K562 (cell line): ENCODE results near the gene TMEM14C. TPM values are rescaled to one million over a fixed set of nuclear protein-coding genes. Genes with fewer than 3 reads are reported as not detected.
A peak's percentile ranks its signal among the peaks of the same experiment; 100 is the strongest.

Source experiments
- ARID2 ChIP-seq: fragments of 450-650 bp; IDR thresholded peaks from 2 replicates; pipeline ENCODE4 v1.6.1; 2017; ENCODE audit warnings: antibody characterized with exemption, mild to moderate bottlenecking
- ARNT ChIP-seq, 2 experiments: fragments of 450-650 bp; IDR thresholded peaks; 2 replicates each; pipeline ENCODE4 v1.6.1; 2016; ENCODE audit warnings: mild to moderate bottlenecking in 1 of 2
- BCL6 ChIP-seq: fragments of 250-450 bp; sonication (Bioruptor Pico); IDR thresholded peaks from 2 replicates; pipeline ENCODE4 v1.4.0; 2020
- BRCA1 ChIP-seq, 2 experiments: fragments of 450-650 bp in 1 of 2; sonication (generic) in 1 of 2; formaldehyde crosslinking in 1 of 2; IDR thresholded peaks; 2 replicates each; pipeline versions ENCODE4 v1.5.0 to v1.6.1; 2017 to 2020; ENCODE audit warnings: mild to moderate bottlenecking in 1 of 2, missing genetic modification reagents in 1 of 2
- CTCFL ChIP-seq: IDR thresholded peaks from 2 replicates; pipeline ENCODE4 v1.6.1; 2011; ENCODE audit warnings: borderline replicate concordance, low read depth, mild to moderate bottlenecking, moderate library complexity, low read length; ENCODE audit not compliant: insufficient read depth, poor library complexity, severe bottlenecking
- ERF ChIP-seq: fragments of 450-650 bp; formaldehyde crosslinking; IDR thresholded peaks from 2 replicates; pipeline ENCODE4 v1.4.0; 2020; ENCODE audit warnings: mild to moderate bottlenecking, mixed read lengths
- ETS2 ChIP-seq: IDR thresholded peaks from 2 replicates; pipeline ENCODE4 v1.6.1; 2016; ENCODE audit warnings: borderline replicate concordance, missing genetic modification characterization, mild to moderate bottlenecking, moderate library complexity, missing compliant biosample characterization; ENCODE audit not compliant: poor library complexity, severe bottlenecking
- ETV1 ChIP-seq: fragments of 450-650 bp; conservative IDR thresholded peaks from 2 replicates; pipeline ENCODE4 v1.6.1; 2016; ENCODE audit warnings: missing genetic modification characterization, control low read depth, low read depth, missing compliant biosample characterization
- GABPB2 ChIP-seq: fragments of 250-450 bp; sonication (Bioruptor Pico); conservative IDR thresholded peaks from 2 replicates; pipeline ENCODE4 v1.5.1; 2021; ENCODE audit warnings: mild to moderate bottlenecking
- HMG20B ChIP-seq: fragments of 250-450 bp; sonication (Bioruptor Pico); IDR thresholded peaks from 2 replicates; pipeline ENCODE4 v1.5.0; 2021; ENCODE audit warnings: mild to moderate bottlenecking
- ID3 ChIP-seq, 2 experiments: fragments of 250-450 bp in 1 of 2; fragments of 450-650 bp in 1 of 2; sonication (Bioruptor Pico) in 1 of 2; IDR thresholded peaks; 2 replicates each; pipeline versions ENCODE4 v1.6.1 to v1.8.0; 2016 to 2021; ENCODE audit warnings: mild to moderate bottlenecking in 2 of 2, moderate library complexity in 2 of 2, missing compliant biosample characterization in 1 of 2, missing genetic modification characterization in 1 of 2
- MIER1 ChIP-seq: fragments of 450-650 bp; IDR thresholded peaks from 2 replicates; pipeline ENCODE4 v1.6.1; 2016; ENCODE audit warnings: antibody characterized with exemption, mild to moderate bottlenecking, low read depth
- NCOA6 ChIP-seq: fragments of 450-650 bp; IDR thresholded peaks from 2 replicates; pipeline ENCODE4 v1.6.1; 2017; ENCODE audit warnings: mild to moderate bottlenecking
- PHB2 ChIP-seq: fragments of 450-650 bp; IDR thresholded peaks from 2 replicates; pipeline ENCODE4 v1.6.1; 2017; ENCODE audit warnings: low read depth
- PRPF4 ChIP-seq: fragments of 200-400 bp; formaldehyde crosslinking; IDR thresholded peaks from one replicate; pipeline ENCODE4 v1.6.1; 2017; ENCODE audit warnings: low read length, low read depth, mild to moderate bottlenecking; ENCODE audit not compliant: insufficient read depth, poor library complexity, severe bottlenecking
- RHOXF2B ChIP-seq: fragments of 250-450 bp; sonication (Bioruptor Pico); conservative IDR thresholded peaks from 2 replicates; pipeline ENCODE4 v1.5.1; 2021
- SMARCA4 ChIP-seq: fragments of 450-650 bp; IDR thresholded peaks from 2 replicates; pipeline ENCODE4 v1.6.1; 2016
- SMARCB1 ChIP-seq: IDR thresholded peaks from 2 replicates; pipeline ENCODE4 v1.6.1; 2011; ENCODE audit warnings: improper control_type of control experiment, low read depth; ENCODE audit not compliant: insufficient read length
- SOX6 ChIP-seq: fragments of 450-650 bp; IDR thresholded peaks from 2 replicates; pipeline ENCODE4 v1.6.1; 2014; ENCODE audit warnings: mild to moderate bottlenecking
- SRSF7 ChIP-seq: fragments of 200-400 bp; formaldehyde crosslinking; optimal IDR thresholded peaks from 2 replicates; pipeline ENCODE3; 2017; ENCODE audit warnings: mild to moderate bottlenecking, low read depth, low read length
- TAF7 ChIP-seq: fragments of 450-650 bp; IDR thresholded peaks from 2 replicates; pipeline ENCODE4 v1.6.1; 2016; ENCODE audit warnings: missing genetic modification characterization, missing compliant biosample characterization
- TGIF2 ChIP-seq: sonication (generic); formaldehyde crosslinking; IDR thresholded peaks from 2 replicates; pipeline ENCODE4 v1.8.1; 2022; ENCODE audit warnings: mild to moderate bottlenecking, missing genetic modification reagents, moderate library complexity
- USF2 ChIP-seq: sonication (generic); formaldehyde crosslinking; IDR thresholded peaks from 2 replicates; pipeline ENCODE4 v1.5.0; 2020; ENCODE audit warnings: missing genetic modification reagents
- ZEB2 ChIP-seq: fragments of 450-650 bp; IDR thresholded peaks from 2 replicates; pipeline ENCODE4 v1.6.1; 2016
- ZFX ChIP-seq: sonication (generic); formaldehyde crosslinking; IDR thresholded peaks from 2 replicates; pipeline ENCODE4 v1.8.0; 2022; ENCODE audit warnings: mild to moderate bottlenecking, missing genetic modification reagents, moderate library complexity
- ZNF124 ChIP-seq: sonication (generic); formaldehyde crosslinking; IDR thresholded peaks from 2 replicates; pipeline ENCODE4 v1.8.1; 2022; ENCODE audit warnings: missing genetic modification reagents
- ZNF140 ChIP-seq: fragments of 250-450 bp; sonication (Bioruptor Pico); IDR thresholded peaks from 2 replicates; pipeline ENCODE4 v1.8.0; 2021; ENCODE audit warnings: moderate library complexity, mild to moderate bottlenecking, inconsistent platforms
- ZSCAN32 ChIP-seq: fragments of 450-650 bp; formaldehyde crosslinking; IDR thresholded peaks from 2 replicates; pipeline ENCODE4 v1.4.0; 2020; ENCODE audit warnings: mild to moderate bottlenecking, moderate library complexity
- polyA plus RNA-seq, 8 experiments: library from polyadenylated mRNA; depleted of rRNA in 4 of 8; stranded (reverse) in 5 of 8; unstranded in 3 of 8; fragments of >200 nt; fragmentation: Nextera tagmentation in 2 of 8; fragmentation: Illumina TruSeq in 1 of 8; extraction: Ambion mirVana in 2 of 8; extraction: Trizol in 1 of 8; gene quantifications; 2 replicates each; pipeline versions ENCODE4 v1.2.1 to v1.2.3, GENCODE V29; 2011 to 2014; ENCODE audit warnings: inconsistent platforms in 1 of 8, missing spikeins in 1 of 8
- total RNA-seq, 7 experiments: library from RNA; depleted of rRNA in 6 of 7; stranded (reverse); fragments of >200 nt in 6 of 7; fragmentation: Illumina TruSeq in 2 of 7; extraction: Trizol in 2 of 7; gene quantifications; 2 replicates each; pipeline versions ENCODE4 v1.2.1 to v1.2.3, GENCODE V29; 2011 to 2021; ENCODE audit warnings: low replicate concordance in 1 of 7

Gene TMEM14C
- total and polyA plus RNA-seq, 9 of the 15 experiments (the other 6 are each of a cell fraction or from before 2014, with no cell fraction given) = 151 to 496 (median 263) TPM

- TF ChIP-seq BRCA1 (IDR thresholded peaks at IDR 0.05) (no peak), BRCA1 (CRISPR knock-in tag; IDR thresholded peaks at IDR 0.05) (no peak), GABPB2 (no peak), ETV1 (peak; percentile 94), BCL6 (CRISPR knock-in tag) (no peak), PHB2 (no peak), PRPF4 (no peak), SRSF7 (no peak), SMARCA4 (peak; percentile 20; the same call in 1 of the 2 replicates), ZNF140 (no peak), ARNT (IDR thresholded peaks at IDR 0.05) (peak in 1 of 2 experiments; percentile 64; a peak in 1 of 4 replicates), ZSCAN32 (CRISPR knock-in tag) (no peak), SMARCB1 (no peak), ZEB2 (no peak), ZFX (peak; percentile 92), HMG20B (CRISPR knock-in tag) (no peak), MIER1 (0 out of 2 replicates have a peak, but pooled peaks have one; percentile 19), ERF (CRISPR knock-in tag) (0 out of 2 replicates have a peak, but pooled peaks have one; percentile 28), NCOA6 (no peak), ZNF124 (CRISPR knock-in tag) (no peak), ID3 (CRISPR knock-in tag; IDR thresholded peaks at IDR 0.05) (no peak), ID3 (tag; IDR thresholded peaks at IDR 0.05) (no peak), ARID2 (no peak), TGIF2 (CRISPR knock-in tag) (no peak), ETS2 (tag) (no peak), TAF7 (tag) (peak; percentile 22; the same call in 1 of the 2 replicates), SOX6 (no peak; the same call in 1 of the 2 replicates), RHOXF2B (CRISPR knock-in tag) (no peak), USF2 (CRISPR knock-in tag) (peak; percentile 23; the same call in 1 of the 2 replicates), CTCFL (no peak)
These were observed 24.5 kb downstream of the TMEM14C start, which contains the start of gene TMEM14B (continued) for GRCh38 chr6:10747251-10747972.
